WI38 (cell line): ENCODE measurements around the gene PLA2G6.

Experiments
- H3K4me3 ChIP-seq: 2 replicates; pipeline ENCODE4 v1.5.1; 2011; ENCODE audit warnings: low read depth, mild to moderate bottlenecking, control low read depth, low read length
- TF ChIP-seq, protein P1 (sequence below): IDR thresholded peaks from 2 replicates; pipeline ENCODE4 v1.5.1; 2012; ENCODE audit warnings: low read depth, mild to moderate bottlenecking, control low read depth, low read length

PLA2G6 gene

DNA sequence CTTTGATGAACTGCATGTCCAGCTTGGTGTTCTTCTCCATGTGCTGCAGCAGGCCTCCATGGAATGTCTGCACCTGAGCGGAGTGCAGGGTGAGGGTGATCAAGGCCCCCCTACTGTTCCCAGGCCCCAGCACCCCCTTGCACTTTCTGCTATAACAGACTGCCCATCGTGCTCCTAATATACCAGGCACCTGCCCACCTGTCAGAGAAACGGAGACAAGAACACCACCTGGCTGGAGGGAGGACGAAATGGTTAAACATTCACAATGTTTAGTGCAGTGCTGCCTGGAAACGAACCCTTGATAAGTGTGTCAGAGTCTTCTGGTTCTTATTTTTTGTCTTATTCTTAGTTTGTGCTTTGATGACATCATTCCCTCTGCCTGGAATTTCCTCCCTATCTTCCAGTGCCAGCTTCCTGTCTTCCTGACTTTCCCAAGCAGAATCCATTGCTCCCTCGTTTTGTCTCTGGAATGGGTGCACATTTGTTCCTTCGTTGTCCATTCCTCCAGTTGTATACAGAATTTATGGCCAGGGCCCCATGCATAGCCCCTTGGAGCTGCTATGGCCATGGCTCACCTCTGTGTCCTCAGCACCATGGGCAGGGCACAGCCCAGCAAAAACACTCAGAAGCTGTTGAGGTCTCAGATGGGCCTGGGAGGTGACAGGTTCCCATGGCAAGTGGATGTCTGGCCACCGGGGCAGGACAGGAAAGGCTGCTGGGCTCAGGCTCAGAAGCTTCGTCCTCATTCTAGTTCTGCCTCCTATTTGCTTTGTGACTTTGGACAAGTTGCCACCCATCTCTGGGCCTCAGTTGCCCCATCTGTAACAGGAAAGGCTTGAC, 83.0 kb downstream of the PLA2G6 start:
- TF ChIP-seq, protein P1, sequence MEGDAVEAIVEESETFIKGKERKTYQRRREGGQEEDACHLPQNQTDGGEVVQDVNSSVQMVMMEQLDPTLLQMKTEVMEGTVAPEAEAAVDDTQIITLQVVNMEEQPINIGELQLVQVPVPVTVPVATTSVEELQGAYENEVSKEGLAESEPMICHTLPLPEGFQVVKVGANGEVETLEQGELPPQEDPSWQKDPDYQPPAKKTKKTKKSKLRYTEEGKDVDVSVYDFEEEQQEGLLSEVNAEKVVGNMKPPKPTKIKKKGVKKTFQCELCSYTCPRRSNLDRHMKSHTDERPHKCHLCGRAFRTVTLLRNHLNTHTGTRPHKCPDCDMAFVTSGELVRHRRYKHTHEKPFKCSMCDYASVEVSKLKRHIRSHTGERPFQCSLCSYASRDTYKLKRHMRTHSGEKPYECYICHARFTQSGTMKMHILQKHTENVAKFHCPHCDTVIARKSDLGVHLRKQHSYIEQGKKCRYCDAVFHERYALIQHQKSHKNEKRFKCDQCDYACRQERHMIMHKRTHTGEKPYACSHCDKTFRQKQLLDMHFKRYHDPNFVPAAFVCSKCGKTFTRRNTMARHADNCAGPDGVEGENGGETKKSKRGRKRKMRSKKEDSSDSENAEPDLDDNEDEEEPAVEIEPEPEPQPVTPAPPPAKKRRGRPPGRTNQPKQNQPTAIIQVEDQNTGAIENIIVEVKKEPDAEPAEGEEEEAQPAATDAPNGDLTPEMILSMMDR = no peak
- no peak overlapping the region for H3K4me3 ChIP-seq

DNA sequence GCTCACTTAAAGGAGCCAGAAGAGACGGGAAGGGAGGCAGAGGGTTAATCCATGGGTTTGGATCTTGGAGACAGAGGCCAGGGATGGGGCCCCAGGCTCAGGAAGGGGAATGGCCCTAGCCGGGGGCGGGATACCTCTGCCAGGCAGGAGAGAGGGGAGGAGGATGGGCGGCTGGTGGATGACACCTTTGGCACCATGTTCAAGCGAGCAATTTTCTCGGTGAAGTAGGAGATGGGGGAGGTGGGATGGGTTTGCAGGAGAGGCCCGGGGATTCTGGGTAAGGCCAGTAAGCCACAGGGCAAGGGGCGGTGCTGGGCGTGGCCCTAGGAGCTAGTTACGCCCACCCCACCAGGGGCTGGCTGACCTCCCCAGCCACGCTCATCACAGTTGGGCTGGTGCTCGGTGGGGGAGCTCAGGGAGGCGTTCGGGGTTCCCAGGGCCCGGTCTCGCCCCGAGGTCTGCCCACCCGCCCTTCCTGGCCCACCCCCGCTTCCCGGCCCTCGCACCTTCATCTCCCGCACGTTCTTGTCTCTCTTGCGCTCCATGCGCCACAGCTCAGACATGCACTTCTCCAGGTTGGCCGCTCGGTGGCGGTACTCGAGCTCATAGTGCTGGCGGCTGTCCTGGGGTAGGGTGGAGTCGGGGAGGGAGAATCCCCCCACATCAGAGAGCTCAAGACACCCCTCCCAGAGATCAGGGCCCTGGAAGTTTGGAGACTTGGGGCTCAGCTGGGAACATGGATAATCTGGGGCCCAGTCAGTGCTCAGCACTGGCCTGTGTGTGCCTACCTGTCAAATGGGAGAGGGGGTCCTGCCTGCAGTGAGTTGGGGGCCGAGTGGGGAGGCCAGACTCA, 83.8 kb downstream of the PLA2G6 start:
- no peak overlapping the region for H3K4me3 ChIP-seq
- TF ChIP-seq, protein P1 = peak; percentile 47

DNA sequence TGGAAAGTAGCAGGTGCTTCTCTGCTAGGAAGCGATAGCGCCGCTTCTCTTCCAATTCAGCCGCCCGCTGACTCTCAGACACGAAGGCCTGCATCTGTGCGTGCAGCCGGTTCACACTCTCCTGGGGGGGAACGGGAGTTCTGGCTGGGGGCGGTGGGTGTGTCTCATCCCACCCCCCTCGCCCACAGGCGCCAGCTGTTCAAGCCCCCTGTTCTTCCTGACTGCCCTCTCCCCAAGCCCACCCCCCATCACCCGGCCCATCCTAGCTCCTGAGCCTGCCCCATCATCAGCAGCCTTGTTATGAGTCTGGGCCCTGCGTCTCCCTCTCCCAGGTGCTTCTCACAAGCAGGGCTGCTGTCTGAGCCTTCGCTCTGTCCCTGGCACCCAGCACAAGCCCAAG, 84.6 kb downstream of the PLA2G6 start:
- H3K4me3 ChIP-seq = no peak overlapping the region
- TF ChIP-seq, protein P1 = no peak

DNA sequence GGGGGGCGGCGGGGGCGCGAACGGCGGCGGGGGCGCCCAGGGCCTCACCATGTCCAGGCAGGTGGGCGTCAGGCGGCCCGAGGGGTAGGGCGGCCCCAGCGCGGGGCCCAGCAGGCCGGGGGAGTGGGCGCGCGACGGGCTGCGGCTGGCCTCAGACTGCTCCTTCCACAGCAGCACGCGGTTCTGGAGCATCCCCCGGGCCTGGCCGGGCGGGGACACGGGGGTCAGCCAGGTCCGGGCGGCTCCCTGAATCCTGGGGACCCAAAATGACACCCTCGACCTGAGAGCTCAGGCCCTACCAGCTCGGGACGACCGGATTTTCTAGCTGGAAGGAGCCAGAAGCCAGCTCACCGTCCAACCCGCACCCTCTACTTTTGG, 92.2 kb downstream of the PLA2G6 start:
- TF ChIP-seq, protein P1 = no peak
- no peak overlapping the region for H3K4me3 ChIP-seq

DNA sequence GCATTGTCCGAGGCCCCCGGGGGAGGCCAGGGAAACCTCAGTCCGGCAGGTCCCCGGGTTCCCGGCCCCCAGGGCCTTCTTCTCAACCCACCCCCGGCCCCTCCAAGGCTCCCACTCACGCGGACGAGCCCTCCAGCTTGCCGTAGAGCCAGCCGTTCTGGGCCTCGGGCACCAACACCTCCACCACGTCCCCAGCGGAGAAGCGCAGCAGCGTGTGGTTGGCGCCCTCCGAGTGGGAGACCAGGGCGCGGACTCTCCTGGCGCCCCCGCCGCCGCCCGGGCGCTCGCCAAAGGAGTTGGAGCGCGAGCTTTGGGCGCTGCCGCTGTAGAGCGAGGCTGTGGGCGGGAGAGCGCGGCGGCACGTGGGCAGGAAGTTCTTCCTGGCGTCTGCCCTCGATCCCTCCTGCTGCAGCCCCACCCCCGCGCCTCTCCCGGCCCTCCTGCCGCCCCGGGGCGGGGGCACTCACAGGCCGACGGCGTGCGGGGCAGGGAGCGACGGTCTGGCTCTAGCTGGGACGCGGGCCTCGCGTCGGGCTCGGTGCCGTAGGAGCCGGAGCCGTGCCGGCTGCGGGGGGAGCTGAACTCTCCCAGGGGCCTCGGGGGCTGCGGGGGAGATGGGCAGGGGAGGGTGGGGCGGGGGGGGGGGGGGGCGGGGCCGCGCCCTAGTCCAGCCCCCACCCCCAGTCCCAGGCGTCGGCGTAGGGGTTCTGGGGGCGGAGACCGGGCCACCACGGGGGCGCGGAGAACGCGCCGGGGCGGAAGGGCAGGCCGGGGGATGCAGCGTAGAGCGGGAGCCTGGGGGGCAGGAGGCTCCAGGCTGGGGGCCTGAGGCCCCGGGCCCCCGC, 92.8 kb downstream of the PLA2G6 start:
- TF ChIP-seq, protein P1 = no peak
- H3K4me3 ChIP-seq = peak overlapping the region; percentile 22

DNA sequence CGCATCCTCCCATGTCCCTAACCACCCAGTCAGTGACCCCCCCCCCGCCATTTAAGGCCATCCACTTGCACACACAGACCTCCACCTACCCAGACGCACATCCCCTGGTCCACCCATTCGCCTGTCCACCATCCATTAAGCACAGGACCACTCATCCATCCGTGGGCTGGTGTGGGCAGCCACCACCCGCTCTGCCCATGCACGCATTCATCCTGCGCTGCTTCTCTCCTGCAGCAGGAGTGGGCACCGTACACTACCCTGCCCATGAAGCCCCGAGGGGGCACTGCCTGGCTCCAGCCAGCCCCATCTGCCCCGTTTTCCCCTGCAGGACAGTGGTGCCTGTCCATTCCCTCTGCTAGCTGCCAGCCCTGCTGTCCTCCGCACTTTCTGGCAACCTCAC, 93.8 kb downstream of the PLA2G6 start:
- TF ChIP-seq, protein P1 = no peak
- H3K4me3 ChIP-seq = no peak overlapping the region
